ENCODE measurements around the gene SNORC.
A peak's percentile ranks its signal among the peaks of the same experiment; 100 is the strongest.

The SNORC gene

DNA sequence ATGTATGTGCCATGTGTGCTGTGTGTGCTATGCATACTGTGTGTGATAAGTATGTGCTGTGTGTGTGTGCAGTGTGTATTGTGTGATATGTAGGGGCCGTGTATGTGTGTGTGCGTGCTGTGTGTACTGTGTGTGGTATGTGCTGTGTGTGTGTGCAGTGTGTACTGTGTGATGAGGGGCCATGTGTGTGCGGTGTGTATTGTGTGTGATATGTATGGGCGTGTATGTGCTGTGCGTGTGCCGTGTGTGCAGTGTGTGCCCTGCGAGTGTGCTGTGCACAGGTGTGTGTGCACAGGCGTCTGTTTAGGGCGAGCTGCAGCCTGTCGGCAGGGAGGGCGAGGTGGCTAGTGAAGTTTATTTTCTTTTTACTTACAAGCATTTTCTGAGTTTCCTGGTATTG, 16.1 kb downstream of the SNORC start:
- CTCF ChIA-PET: no interaction called here
- TF ChIP-seq BHLHE40 (IDR thresholded peaks at IDR 0.05; ENCODE audit: borderline replicate concordance): no peak
- no peak for TF ChIP-seq FOXK2 (IDR thresholded peaks at IDR 0.05)
- no peak for TF ChIP-seq HDGF (IDR thresholded peaks at IDR 0.05; ENCODE audit: borderline replicate concordance)
- no peak for TF ChIP-seq ELF4 (IDR thresholded peaks at IDR 0.05)
- no peak for TF ChIP-seq FOXA1 (IDR thresholded peaks at IDR 0.05)
- no peak for TF ChIP-seq SUZ12 (IDR thresholded peaks at IDR 0.05)
- TF ChIP-seq L3MBTL2 (conservative IDR thresholded peaks at IDR 0.05): no peak
- TF ChIP-seq LEF1 (IDR thresholded peaks at IDR 0.05; ENCODE audit: borderline replicate concordance): no peak
- TF ChIP-seq TARDBP (IDR thresholded peaks at IDR 0.05): peak; percentile 77
- POLR2A ChIA-PET: no interaction called here
- DNase-seq (ENCODE audit: extremely low spot score): no peak

DNA sequence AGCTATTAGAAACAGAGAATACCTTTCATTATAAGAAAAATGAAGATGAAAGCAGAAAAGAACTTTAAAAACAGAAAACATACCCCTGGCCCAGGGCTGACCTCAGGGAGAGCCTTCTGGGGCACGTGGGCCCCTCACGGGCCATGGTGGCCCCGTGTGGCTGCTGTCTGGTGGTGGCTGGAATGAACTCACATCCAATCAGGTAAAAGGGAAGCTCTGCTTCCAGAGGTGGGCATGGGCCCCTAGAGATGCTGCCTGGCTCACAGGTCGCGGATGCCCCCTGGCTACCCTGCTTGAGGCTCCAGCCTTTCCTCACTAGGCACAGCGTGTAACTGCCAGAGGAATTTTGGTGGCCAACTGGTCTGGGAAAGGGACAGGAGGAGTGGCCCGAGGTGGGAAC, 16.6 kb downstream of the SNORC start:
- ChIA-PET POLR2A (no interaction called here), CTCF (no interaction called here)
- no peak for TF ChIP-seq ELF4 (IDR thresholded peaks at IDR 0.05)
- no peak for TF ChIP-seq NFRKB (IDR thresholded peaks at IDR 0.05)
- no peak for TF ChIP-seq SP1 (IDR thresholded peaks at IDR 0.05)
- no peak for TF ChIP-seq BHLHE40 (IDR thresholded peaks at IDR 0.05; ENCODE audit: borderline replicate concordance)
- TF ChIP-seq, protein P1, sequence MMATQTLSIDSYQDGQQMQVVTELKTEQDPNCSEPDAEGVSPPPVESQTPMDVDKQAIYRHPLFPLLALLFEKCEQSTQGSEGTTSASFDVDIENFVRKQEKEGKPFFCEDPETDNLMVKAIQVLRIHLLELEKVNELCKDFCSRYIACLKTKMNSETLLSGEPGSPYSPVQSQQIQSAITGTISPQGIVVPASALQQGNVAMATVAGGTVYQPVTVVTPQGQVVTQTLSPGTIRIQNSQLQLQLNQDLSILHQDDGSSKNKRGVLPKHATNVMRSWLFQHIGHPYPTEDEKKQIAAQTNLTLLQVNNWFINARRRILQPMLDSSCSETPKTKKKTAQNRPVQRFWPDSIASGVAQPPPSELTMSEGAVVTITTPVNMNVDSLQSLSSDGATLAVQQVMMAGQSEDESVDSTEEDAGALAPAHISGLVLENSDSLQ (IDR thresholded peaks at IDR 0.05): no peak
- TF ChIP-seq FOXM1 (IDR thresholded peaks at IDR 0.05; ENCODE audit: borderline replicate concordance): no peak
- no peak for TF ChIP-seq TARDBP (IDR thresholded peaks at IDR 0.05)
- TF ChIP-seq HDGF (IDR thresholded peaks at IDR 0.05; ENCODE audit: borderline replicate concordance): no peak
- no peak for TF ChIP-seq ZNF384 (IDR thresholded peaks at IDR 0.05)
- TF ChIP-seq ARNT (IDR thresholded peaks at IDR 0.05): no peak
- TF ChIP-seq FOXK2 (IDR thresholded peaks at IDR 0.05): no peak
- TF ChIP-seq CTBP1 (IDR thresholded peaks at IDR 0.05; ENCODE audit: borderline replicate concordance): no peak
- TF ChIP-seq L3MBTL2 (conservative IDR thresholded peaks at IDR 0.05): no peak
- no peak for TF ChIP-seq LEF1 (IDR thresholded peaks at IDR 0.05; ENCODE audit: borderline replicate concordance)
- TF ChIP-seq SUZ12 (IDR thresholded peaks at IDR 0.05): no peak
- no peak for TF ChIP-seq FOXA1 (IDR thresholded peaks at IDR 0.05)
- no peak for DNase-seq (ENCODE audit: extremely low spot score)

GRCh38 chr2:232887171-232887850, 17.2 kb downstream of the SNORC start:
- TF ChIP-seq CTBP1 (IDR thresholded peaks at IDR 0.05; ENCODE audit: borderline replicate concordance) (no peak), FOXK2 (IDR thresholded peaks at IDR 0.05) (no peak), NFRKB (IDR thresholded peaks at IDR 0.05) (no peak), SUZ12 (IDR thresholded peaks at IDR 0.05) (no peak), HDGF (IDR thresholded peaks at IDR 0.05; ENCODE audit: borderline replicate concordance) (no peak), TARDBP (IDR thresholded peaks at IDR 0.05) (no peak), SP1 (IDR thresholded peaks at IDR 0.05) (no peak), BHLHE40 (IDR thresholded peaks at IDR 0.05; ENCODE audit: borderline replicate concordance) (no peak), FOXM1 (IDR thresholded peaks at IDR 0.05; ENCODE audit: borderline replicate concordance) (no peak)
- DNase-seq (ENCODE audit: extremely low spot score): no peak
- CTCF ChIA-PET: no interaction called here
- POLR2A ChIA-PET: no interaction called here

- TF ChIP-seq FOXK2 (IDR thresholded peaks at IDR 0.05): no peak
- no peak for TF ChIP-seq SUZ12 (IDR thresholded peaks at IDR 0.05)
- TF ChIP-seq TARDBP (IDR thresholded peaks at IDR 0.05): no peak
- no peak for TF ChIP-seq ARNT (IDR thresholded peaks at IDR 0.05)
- TF ChIP-seq HDGF (IDR thresholded peaks at IDR 0.05; ENCODE audit: borderline replicate concordance): no peak
- TF ChIP-seq SP1 (IDR thresholded peaks at IDR 0.05): no peak
- TF ChIP-seq NFRKB (IDR thresholded peaks at IDR 0.05): no peak
- TF ChIP-seq L3MBTL2 (conservative IDR thresholded peaks at IDR 0.05): no peak
- no peak for TF ChIP-seq CTBP1 (IDR thresholded peaks at IDR 0.05; ENCODE audit: borderline replicate concordance)
- TF ChIP-seq BHLHE40 (IDR thresholded peaks at IDR 0.05; ENCODE audit: borderline replicate concordance): no peak
- TF ChIP-seq LEF1 (IDR thresholded peaks at IDR 0.05; ENCODE audit: borderline replicate concordance): no peak
- TF ChIP-seq FOXM1 (IDR thresholded peaks at IDR 0.05; ENCODE audit: borderline replicate concordance): no peak
- TF ChIP-seq ELF4 (IDR thresholded peaks at IDR 0.05): no peak
- TF ChIP-seq, protein P1 (IDR thresholded peaks at IDR 0.05): no peak
- no peak for TF ChIP-seq FOXA1 (IDR thresholded peaks at IDR 0.05)
- no peak for TF ChIP-seq ZNF384 (IDR thresholded peaks at IDR 0.05)
- CTCF ChIA-PET: no interaction called here
- DNase-seq (ENCODE audit: extremely low spot score): no peak
- POLR2A ChIA-PET: no interaction called here
These were observed 18.2 kb downstream of the SNORC start for GRCh38 chr2:232888099-232888836.

- no peak for DNase-seq (ENCODE audit: extremely low spot score)
- ChIA-PET POLR2A (no interaction called here), CTCF (no interaction called here)
- TF ChIP-seq FOXK2 (IDR thresholded peaks at IDR 0.05) (no peak), L3MBTL2 (conservative IDR thresholded peaks at IDR 0.05) (no peak), SUZ12 (IDR thresholded peaks at IDR 0.05) (no peak), ELF4 (IDR thresholded peaks at IDR 0.05) (no peak), FOXM1 (IDR thresholded peaks at IDR 0.05; ENCODE audit: borderline replicate concordance) (no peak), CTBP1 (IDR thresholded peaks at IDR 0.05; ENCODE audit: borderline replicate concordance) (no peak), HDGF (IDR thresholded peaks at IDR 0.05; ENCODE audit: borderline replicate concordance) (no peak), BHLHE40 (IDR thresholded peaks at IDR 0.05; ENCODE audit: borderline replicate concordance) (no peak), TARDBP (IDR thresholded peaks at IDR 0.05) (no peak)
- TF ChIP-seq, protein P1 (IDR thresholded peaks at IDR 0.05): no peak
These were observed 18.9 kb downstream of the SNORC start for GRCh38 chr2:232888839-232889529.

Measured in HEK293T (cell line).